SKM-1 treated with dmso at 0.1 percent for 144 hours (cell line): ENCODE data around the gene TM4SF4.
A peak's percentile ranks its signal among the peaks of the same experiment; 100 is the strongest.

ENCODE experiments used
- DNase-seq: peaks from one replicate; lab custom pipeline; 2025; ENCODE audit not compliant: unreplicated experiment; lab: John Stamatoyannopoulos, UW

Gene TM4SF4

GRCh38 chr3:149480326-149481017, 6.0 kb downstream of the TM4SF4 start:
- DNase-seq = peak; percentile 75

GRCh38 chr3:149481056-149481455, 6.6 kb downstream of the TM4SF4 start:
- peak; percentile 54 for DNase-seq

GRCh38 chr3:149481491-149481890, 7.0 kb downstream of the TM4SF4 start:
- DNase-seq = no peak

- no peak for DNase-seq
Observed at GRCh38 chr3:149486726-149487125, 12.2 kb downstream of the TM4SF4 start.

- peak; percentile 9 for DNase-seq
Observed at GRCh38 chr3:149487598-149488197, 13.2 kb downstream of the TM4SF4 start.

GRCh38 chr3:149489060-149489690, 14.7 kb downstream of the TM4SF4 start:
- peak; percentile 14 for DNase-seq

GRCh38 chr3:149490260-149490971, 15.9 kb downstream of the TM4SF4 start:
- no peak for DNase-seq

GRCh38 chr3:149493315-149494021, 19.0 kb downstream of the TM4SF4 start:
- DNase-seq = no peak

GRCh38 chr3:149494022-149494758, 19.7 kb downstream of the TM4SF4 start:
- DNase-seq = peak; percentile 49

GRCh38 chr3:149494759-149495580, 20.5 kb downstream of the TM4SF4 start:
- no peak for DNase-seq

GRCh38 chr3:149495581-149496125, 21.2 kb downstream of the TM4SF4 start:
- DNase-seq = no peak

- DNase-seq = no peak
Observed at GRCh38 chr3:149496891-149497290, 22.4 kb downstream of the TM4SF4 start.

GRCh38 chr3:149497966-149498670, 23.6 kb downstream of the TM4SF4 start:
- DNase-seq = no peak

- no peak for DNase-seq
Observed at GRCh38 chr3:149501524-149501923, 27.0 kb downstream of the TM4SF4 start.

GRCh38 chr3:149502438-149502837, 27.9 kb downstream of the TM4SF4 start:
- no peak for DNase-seq

GRCh38 chr3:149506540-149506939, 32.0 kb downstream of the TM4SF4 start:
- no peak for DNase-seq

- DNase-seq = no peak
Observed at GRCh38 chr3:149506965-149507364, 32.5 kb downstream of the TM4SF4 start.

- DNase-seq = peak; percentile 69
Observed at GRCh38 chr3:149507491-149508324, 33.2 kb downstream of the TM4SF4 start.
